GM20431 (cell line): ENCODE data around the gene SLA2.
"Not testable (repeated sequence)": the region's sequence is repeated elsewhere in the genome, so short reads cannot be mapped to it uniquely, and the experiment has no call there.

ENCODE experiments used
- in situ Hi-C: fragments of 300-500 bp; cut with MseI, MboI; formaldehyde crosslinking; loops from one replicate; pipeline ENCODE4 v1.15.0; 2020; ENCODE audit warnings: low sequenced_read_pairs; ENCODE audit not compliant: unreplicated experiment

SLA2 gene

GRCh38 chr20:36645998-36646397 lies at the start of gene SLA2:
SLA2 (minus strand) TSS chr20:36646196; CDS start chr20:36641335, 4,861 bp downstream.
- in situ Hi-C loops, result no loop called here

GRCh38 chr20:36695467-36695866 lies 49.5 kb upstream of the SLA2 start:
- in situ Hi-C loops, result not testable (repeated sequence)

GRCh38 chr20:36688630-36689029 lies 42.6 kb upstream of the SLA2 start:
- in situ Hi-C loops, result no loop called here

- in situ Hi-C loops, result no loop called here
Measured at GRCh38 chr20:36687850-36688249, 41.9 kb upstream of the SLA2 start.

- in situ Hi-C loops, result no loop called here
Measured at GRCh38 chr20:36686944-36687343, 40.9 kb upstream of the SLA2 start.

GRCh38 chr20:36686504-36686903 lies 40.5 kb upstream of the SLA2 start:
- in situ Hi-C loops, result no loop called here

GRCh38 chr20:36684747-36685146 lies 38.8 kb upstream of the SLA2 start:
- in situ Hi-C loops, result no loop called here

GRCh38 chr20:36682311-36682710 lies 36.3 kb upstream of the SLA2 start:
- in situ Hi-C loops, result no loop called here

- in situ Hi-C loops, result no loop called here
Measured at GRCh38 chr20:36677422-36677771, 31.4 kb upstream of the SLA2 start.

- in situ Hi-C loops, result no loop called here
Measured at GRCh38 chr20:36676701-36677421, 30.9 kb upstream of the SLA2 start.

- in situ Hi-C loops, result not testable (repeated sequence)
Measured at GRCh38 chr20:36675545-36675944, 29.5 kb upstream of the SLA2 start.

- in situ Hi-C loops, result no loop called here
Measured at GRCh38 chr20:36672991-36673390, 27.0 kb upstream of the SLA2 start.

GRCh38 chr20:36670665-36671357 lies 24.8 kb upstream of the SLA2 start:
- in situ Hi-C loops, result no loop called here

- in situ Hi-C loops, result no loop called here
Measured at GRCh38 chr20:36666181-36666740, 20.3 kb upstream of the SLA2 start.

- in situ Hi-C loops, result no loop called here
Measured at GRCh38 chr20:36663031-36663430, 17.0 kb upstream of the SLA2 start.

- in situ Hi-C loops, result no loop called here
Measured at GRCh38 chr20:36658300-36658699, 12.3 kb upstream of the SLA2 start.

- in situ Hi-C loops, result no loop called here
Measured at GRCh38 chr20:36656733-36657132, 10.7 kb upstream of the SLA2 start.

- in situ Hi-C loops, result no loop called here
Measured at GRCh38 chr20:36655004-36655403, 9.0 kb upstream of the SLA2 start.

GRCh38 chr20:36654506-36654905 lies 8.5 kb upstream of the SLA2 start:
- in situ Hi-C loops, result no loop called here

- in situ Hi-C loops, result no loop called here
Measured at GRCh38 chr20:36653456-36653855, 7.5 kb upstream of the SLA2 start.
